ENCODE data around the gene GLIPR1. TPM values are rescaled to one million over a fixed set of nuclear protein-coding genes. Genes with fewer than 3 reads are reported as not detected.
"Not testable (repeated sequence)": the region's sequence is repeated elsewhere in the genome, so short reads cannot be mapped to it uniquely, and the experiment has no call there.

GLIPR1 gene
- total RNA-seq, 1 donor from 2014 or later = 39.6 TPM

GRCh38 chr12:75457191-75457590 is 23.4 kb upstream of the GLIPR1 start:
- no peak for TF ChIP-seq CTCF (conservative IDR thresholded peaks at IDR 0.05; ENCODE audit: low read depth, low read length)
- DNase-seq (ENCODE audit: low read depth) = no peak
- no peak overlapping the region for H3K4me3 ChIP-seq (ENCODE audit: low read depth, low read length)

- DNase-seq (ENCODE audit: low read depth); H3K4me3 ChIP-seq (ENCODE audit: low read depth, low read length): not testable (repeated sequence)
These were observed 22.7 kb upstream of the GLIPR1 start for GRCh38 chr12:75457866-75458265.

- TF ChIP-seq CTCF (conservative IDR thresholded peaks at IDR 0.05; ENCODE audit: low read depth, low read length) = no peak
- H3K4me3 ChIP-seq (ENCODE audit: low read depth, low read length) = no peak overlapping the region
- DNase-seq (ENCODE audit: low read depth) = no peak
These were observed 20.8 kb upstream of the GLIPR1 start for GRCh38 chr12:75459755-75460154.

GRCh38 chr12:75460204-75460603 is 20.4 kb upstream of the GLIPR1 start:
- DNase-seq (ENCODE audit: low read depth) = no peak
- no peak for TF ChIP-seq CTCF (conservative IDR thresholded peaks at IDR 0.05; ENCODE audit: low read depth, low read length)
- H3K4me3 ChIP-seq (ENCODE audit: low read depth, low read length) = no peak overlapping the region

- no peak for DNase-seq (ENCODE audit: low read depth)
- H3K4me3 ChIP-seq (ENCODE audit: low read depth, low read length) = no peak overlapping the region
- no peak for TF ChIP-seq CTCF (conservative IDR thresholded peaks at IDR 0.05; ENCODE audit: low read depth, low read length)
These were observed 8.4 kb upstream of the GLIPR1 start for GRCh38 chr12:75471902-75472890.

GRCh38 chr12:75474116-75474515 is 6.4 kb upstream of the GLIPR1 start:
- H3K4me3 ChIP-seq (ENCODE audit: low read depth, low read length) = no peak overlapping the region
- TF ChIP-seq CTCF (conservative IDR thresholded peaks at IDR 0.05; ENCODE audit: low read depth, low read length) = no peak
- no peak for DNase-seq (ENCODE audit: low read depth)

GRCh38 chr12:75476071-75476470 is 4.5 kb upstream of the GLIPR1 start:
- no peak for TF ChIP-seq CTCF (conservative IDR thresholded peaks at IDR 0.05; ENCODE audit: low read depth, low read length)
- DNase-seq (ENCODE audit: low read depth) = no peak
- H3K4me3 ChIP-seq (ENCODE audit: low read depth, low read length) = no peak overlapping the region
